ENCODE data around the gene DCAF12. TPM values are rescaled to one million over a fixed set of nuclear protein-coding genes. Genes with fewer than 3 reads are reported as not detected.

Gene DCAF12
- total and polyA plus RNA-seq, 4 donors: 8.4 to 120 (median 16.0) TPM

DNA sequence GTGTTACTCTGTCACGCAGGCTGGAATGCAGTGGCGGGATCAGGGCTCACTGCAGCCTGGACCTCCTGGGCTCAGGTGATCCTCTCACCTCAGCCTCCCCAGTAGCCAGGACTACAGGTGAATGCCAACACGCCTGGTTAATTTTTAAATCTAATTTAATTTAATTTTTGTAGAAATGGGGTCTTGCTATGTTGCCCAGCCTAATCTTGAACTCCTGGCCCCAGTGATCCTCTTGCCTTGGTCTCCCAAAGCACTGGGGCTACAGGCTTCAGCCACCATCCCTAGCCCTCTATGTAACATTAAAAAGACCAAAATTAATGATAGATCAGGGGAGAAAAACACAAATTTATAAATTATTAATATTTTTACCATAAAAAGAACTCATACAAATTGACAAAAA, 66.5 kb downstream of the DCAF12 start:
- WGBS: 91% methylated on average over 3 of the region's 3 CpGs
- no peak overlapping the region for H3K4me3 ChIP-seq (ENCODE audit: low read depth in 1 of 3, low read length in 3 of 3)
- H3K27me3 ChIP-seq (ENCODE audit: control insufficient read depth in 4 of 4, insufficient read depth in 4 of 4, low read length in 3 of 4): no peaks in the 10 kb centered on the region
- no peak overlapping the region for H3K27ac ChIP-seq (ENCODE audit: low read depth in 1 of 2, low read length in 2 of 2)
- H3K9me3 ChIP-seq (ENCODE audit: control insufficient read depth in 4 of 4, low read length in 3 of 4): no peaks in the 10 kb centered on the region
- no peaks in the 10 kb centered on the region for H3K4me1 ChIP-seq (ENCODE audit: control insufficient read depth in 4 of 4, insufficient read depth in 4 of 4, low read length in 3 of 4)
- no peak overlapping the region for H3K9ac ChIP-seq (ENCODE audit: low read depth in 1 of 2, low read length in 2 of 2)
- no peaks in the 10 kb centered on the region for H3K36me3 ChIP-seq (ENCODE audit: control insufficient read depth in 4 of 4, insufficient read depth in 3 of 4, low read depth in 1 of 4, low read length in 3 of 4)
- TF ChIP-seq RXRA (IDR thresholded peaks at IDR 0.05) (no peak), HNF4G (IDR thresholded peaks at IDR 0.05) (no peak)
- no peak for DNase-seq (ENCODE audit: low spot score)

DNA sequence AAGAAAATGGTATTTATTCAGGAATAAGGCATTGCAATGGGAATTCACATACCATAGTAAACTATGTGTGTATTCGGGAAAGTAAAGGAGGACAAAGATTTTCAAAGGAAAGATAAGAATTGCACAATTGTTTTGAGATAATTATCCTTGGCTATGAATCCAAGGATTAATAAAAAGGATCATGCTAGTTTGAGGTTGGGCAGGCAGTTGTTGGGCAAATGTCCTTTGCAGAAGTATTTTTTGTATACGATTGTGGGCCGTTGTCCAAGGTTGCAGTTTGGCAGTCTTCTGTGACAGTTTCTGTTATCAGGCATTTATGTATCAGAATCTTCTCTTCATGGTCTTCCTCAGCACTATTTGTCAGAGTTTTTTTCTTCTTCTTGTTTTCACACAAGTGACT, 67.2 kb downstream of the DCAF12 start:
- H3K27ac ChIP-seq (ENCODE audit: low read depth in 1 of 2, low read length in 2 of 2): no peak overlapping the region
- WGBS: 38% methylated on average over 3 of the region's 3 CpGs
- no peak overlapping the region for H3K9ac ChIP-seq (ENCODE audit: low read depth in 1 of 2, low read length in 2 of 2)
- TF ChIP-seq TAF1 (conservative IDR thresholded peaks at IDR 0.05) (no peak), SP1 (IDR thresholded peaks at IDR 0.05) (no peak), HNF4A (conservative IDR thresholded peaks at IDR 0.05) (no peak), FOXA2 (IDR thresholded peaks at IDR 0.05) (no peak)
- TF ChIP-seq, protein P1, sequence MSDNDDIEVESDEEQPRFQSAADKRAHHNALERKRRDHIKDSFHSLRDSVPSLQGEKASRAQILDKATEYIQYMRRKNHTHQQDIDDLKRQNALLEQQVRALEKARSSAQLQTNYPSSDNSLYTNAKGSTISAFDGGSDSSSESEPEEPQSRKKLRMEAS (IDR thresholded peaks at IDR 0.05): no peak
- TF ChIP-seq, protein P2, sequence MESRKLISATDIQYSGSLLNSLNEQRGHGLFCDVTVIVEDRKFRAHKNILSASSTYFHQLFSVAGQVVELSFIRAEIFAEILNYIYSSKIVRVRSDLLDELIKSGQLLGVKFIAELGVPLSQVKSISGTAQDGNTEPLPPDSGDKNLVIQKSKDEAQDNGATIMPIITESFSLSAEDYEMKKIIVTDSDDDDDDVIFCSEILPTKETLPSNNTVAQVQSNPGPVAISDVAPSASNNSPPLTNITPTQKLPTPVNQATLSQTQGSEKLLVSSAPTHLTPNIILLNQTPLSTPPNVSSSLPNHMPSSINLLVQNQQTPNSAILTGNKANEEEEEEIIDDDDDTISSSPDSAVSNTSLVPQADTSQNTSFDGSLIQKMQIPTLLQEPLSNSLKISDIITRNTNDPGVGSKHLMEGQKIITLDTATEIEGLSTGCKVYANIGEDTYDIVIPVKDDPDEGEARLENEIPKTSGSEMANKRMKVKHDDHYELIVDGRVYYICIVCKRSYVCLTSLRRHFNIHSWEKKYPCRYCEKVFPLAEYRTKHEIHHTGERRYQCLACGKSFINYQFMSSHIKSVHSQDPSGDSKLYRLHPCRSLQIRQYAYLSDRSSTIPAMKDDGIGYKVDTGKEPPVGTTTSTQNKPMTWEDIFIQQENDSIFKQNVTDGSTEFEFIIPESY (IDR thresholded peaks at IDR 0.05): no peak
- DNase-seq (ENCODE audit: low spot score): no peak
- H3K9me3 ChIP-seq (ENCODE audit: control insufficient read depth in 4 of 4, low read length in 3 of 4): no peaks in the 10 kb centered on the region
- H3K27me3 ChIP-seq (ENCODE audit: control insufficient read depth in 4 of 4, insufficient read depth in 4 of 4, low read length in 3 of 4): no peaks in the 10 kb centered on the region
- no peaks in the 10 kb centered on the region for H3K36me3 ChIP-seq (ENCODE audit: control insufficient read depth in 4 of 4, insufficient read depth in 3 of 4, low read depth in 1 of 4, low read length in 3 of 4)
- H3K4me3 ChIP-seq (ENCODE audit: low read depth in 1 of 3, low read length in 3 of 3): no peak overlapping the region
- no peaks in the 10 kb centered on the region for H3K4me1 ChIP-seq (ENCODE audit: control insufficient read depth in 4 of 4, insufficient read depth in 4 of 4, low read length in 3 of 4)

DNA sequence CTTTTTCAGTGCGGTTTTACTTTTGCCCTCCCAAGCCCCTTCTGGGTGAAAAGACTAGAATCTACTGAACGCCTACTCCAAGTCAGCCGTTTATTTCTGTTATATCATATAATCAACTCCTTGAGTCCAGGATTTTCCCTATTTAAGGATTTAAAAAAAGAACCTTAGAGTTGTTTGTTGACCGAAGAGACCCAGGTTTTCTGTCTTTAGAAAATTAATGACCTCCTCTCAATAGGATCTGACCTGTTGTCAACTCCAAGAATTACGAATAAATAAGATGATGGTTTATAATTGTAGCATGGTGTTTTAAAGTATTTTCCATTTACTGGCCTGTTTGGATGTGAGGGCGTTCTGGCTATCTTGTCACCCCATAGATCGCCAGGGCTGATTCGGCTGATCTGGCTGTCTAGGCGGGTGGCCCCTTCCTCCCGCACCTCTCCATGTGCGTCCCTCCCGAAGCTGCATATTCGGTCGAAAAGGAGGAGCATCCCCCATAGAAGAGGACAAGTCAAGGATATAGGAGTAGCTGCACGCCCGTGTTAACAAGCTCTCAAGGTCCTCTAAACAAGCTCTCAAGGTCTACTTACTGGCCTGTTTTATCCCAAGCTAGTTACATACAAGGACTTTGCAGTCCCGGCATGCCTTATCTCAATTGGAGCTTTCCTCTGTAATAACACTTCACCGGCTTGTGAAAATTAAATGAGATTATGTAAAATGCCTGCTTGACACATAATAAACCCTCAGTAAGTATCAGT, 76.7 kb downstream of the DCAF12 start:
- Histone ChIP-seq H3K9me3 (ENCODE audit: control insufficient read depth in 4 of 4, low read length in 3 of 4) (no peaks in the 10 kb centered on the region), H3K36me3 (ENCODE audit: control insufficient read depth in 4 of 4, insufficient read depth in 3 of 4, low read depth in 1 of 4, low read length in 3 of 4) (no peaks in the 10 kb centered on the region), H3K4me3 (ENCODE audit: low read depth in 1 of 3, low read length in 3 of 3) (peak overlapping the region; percentile 75 to 91 (median 79)), H3K27me3 (ENCODE audit: control insufficient read depth in 4 of 4, insufficient read depth in 4 of 4, low read length in 3 of 4) (no peaks in the 10 kb centered on the region), H3K27ac (ENCODE audit: low read depth in 1 of 2, low read length in 2 of 2) (peak overlapping the region; percentile 95 to 98), H3K4me1 (ENCODE audit: control insufficient read depth in 4 of 4, insufficient read depth in 4 of 4, low read length in 3 of 4) (peaks cover 0 to 22% (median 19%) of the 10 kb centered on the region in 4 donors), H3K9ac (ENCODE audit: low read depth in 1 of 2, low read length in 2 of 2) (peak overlapping the region; percentile 70 to 85)
- TF ChIP-seq, protein P1 (IDR thresholded peaks at IDR 0.05): no peak
- TF ChIP-seq RAD21 (IDR thresholded peaks at IDR 0.05): peak in 1 of 2 donors; percentile 22
- peak; percentile 47 for DNase-seq (ENCODE audit: low spot score)
- WGBS: 38% methylated on average over 18 of the region's 18 CpGs

Data from liver (tissue), 9 donors.